Measurements from ENCODE around the gene SH3BP2. TPM values are rescaled to one million over a fixed set of nuclear protein-coding genes. Genes with fewer than 3 reads are reported as not detected.

SH3BP2 gene
- total RNA-seq, 2 experiments from 2014 or later: 10.9 to 31.6 TPM

- no peak for DNase-seq (ENCODE audit: low spot score)
- ChIA-PET CTCF (ENCODE audit: unreplicated experiment) (no interaction called here), POLR2A (interaction anchor here (0.6 to 0.8 kb wide), 3 partner anchors 15 to 205 kb away, joined by 3 to 4 read pairs (median 4); no protein-coding TSS in a partner anchor)
- no peaks in the 10 kb centered on the region for H3K9me2 ChIP-seq (ENCODE audit: insufficient read depth, low read length)
- intact Hi-C loops (cut with micrococcal nuclease; ENCODE audit: unreplicated experiment): no loop called here
- H3K4me3 ChIP-seq (ENCODE audit: low read depth, low read length, poor library complexity, severe bottlenecking): no peak overlapping the region
- TF ChIP-seq, protein P1, sequence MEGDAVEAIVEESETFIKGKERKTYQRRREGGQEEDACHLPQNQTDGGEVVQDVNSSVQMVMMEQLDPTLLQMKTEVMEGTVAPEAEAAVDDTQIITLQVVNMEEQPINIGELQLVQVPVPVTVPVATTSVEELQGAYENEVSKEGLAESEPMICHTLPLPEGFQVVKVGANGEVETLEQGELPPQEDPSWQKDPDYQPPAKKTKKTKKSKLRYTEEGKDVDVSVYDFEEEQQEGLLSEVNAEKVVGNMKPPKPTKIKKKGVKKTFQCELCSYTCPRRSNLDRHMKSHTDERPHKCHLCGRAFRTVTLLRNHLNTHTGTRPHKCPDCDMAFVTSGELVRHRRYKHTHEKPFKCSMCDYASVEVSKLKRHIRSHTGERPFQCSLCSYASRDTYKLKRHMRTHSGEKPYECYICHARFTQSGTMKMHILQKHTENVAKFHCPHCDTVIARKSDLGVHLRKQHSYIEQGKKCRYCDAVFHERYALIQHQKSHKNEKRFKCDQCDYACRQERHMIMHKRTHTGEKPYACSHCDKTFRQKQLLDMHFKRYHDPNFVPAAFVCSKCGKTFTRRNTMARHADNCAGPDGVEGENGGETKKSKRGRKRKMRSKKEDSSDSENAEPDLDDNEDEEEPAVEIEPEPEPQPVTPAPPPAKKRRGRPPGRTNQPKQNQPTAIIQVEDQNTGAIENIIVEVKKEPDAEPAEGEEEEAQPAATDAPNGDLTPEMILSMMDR (conservative IDR thresholded peaks at IDR 0.05; ENCODE audit: low read length): no peak
- no peak for TF ChIP-seq EZH2phosphoT487 (IDR thresholded peaks at IDR 0.05; ENCODE audit: borderline replicate concordance, low read depth, low read length)
- H3K4me1 ChIP-seq (ENCODE audit: insufficient read depth, low read length, poor library complexity, severe bottlenecking): no peaks in the 10 kb centered on the region
- H3K79me2 ChIP-seq (ENCODE audit: insufficient read depth, low read depth, low read length): no peaks in the 10 kb centered on the region
- no peak overlapping the region for H2AFZ ChIP-seq (ENCODE audit: low read length)
- no peaks in the 10 kb centered on the region for H4K20me1 ChIP-seq (ENCODE audit: insufficient read depth, low read length)
- H3K27ac ChIP-seq (ENCODE audit: low read depth, low read length, poor library complexity, severe bottlenecking): no peak overlapping the region
- no peak overlapping the region for H3K4me2 ChIP-seq (ENCODE audit: low read length)
- peaks cover 39% of the 10 kb centered on the region for H3K36me3 ChIP-seq (ENCODE audit: insufficient read depth, low read length)
- no TSS peak for BruUV-seq (replicated peaks)
- H3K9me3 ChIP-seq (ENCODE audit: low read length): no peaks in the 10 kb centered on the region
Measured at GRCh38 chr4:2886622-2887021, 93.7 kb downstream of the SH3BP2 start.

DNA sequence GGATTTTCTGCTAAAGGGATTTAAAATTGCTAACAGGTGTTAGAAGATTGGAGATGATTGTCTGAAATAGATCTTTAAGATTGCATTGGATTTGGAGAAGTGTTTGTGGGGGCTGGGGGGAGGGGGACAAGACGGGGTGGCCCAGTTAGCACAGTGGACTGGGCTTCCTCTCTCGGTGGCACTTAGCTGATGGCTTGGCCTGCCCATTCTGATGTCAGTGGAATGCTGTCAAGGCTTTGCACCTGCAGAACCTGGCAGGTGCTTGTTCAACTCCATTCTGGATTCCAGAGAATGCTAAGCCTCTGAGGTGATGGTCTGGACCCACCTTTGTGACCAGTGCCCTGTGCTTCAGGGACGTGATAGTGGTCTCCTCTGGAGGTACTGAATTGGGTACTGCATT is 94.5 kb downstream of the SH3BP2 start:
- H3K79me2 ChIP-seq (ENCODE audit: insufficient read depth, low read depth, low read length): no peaks in the 10 kb centered on the region
- H3K4me1 ChIP-seq (ENCODE audit: insufficient read depth, low read length, poor library complexity, severe bottlenecking): no peaks in the 10 kb centered on the region
- no TSS peak for BruUV-seq (replicated peaks)
- intact Hi-C loops (cut with micrococcal nuclease; ENCODE audit: unreplicated experiment): no loop called here
- H4K20me1 ChIP-seq (ENCODE audit: insufficient read depth, low read length): no peaks in the 10 kb centered on the region
- peaks cover 33% of the 10 kb centered on the region for H3K36me3 ChIP-seq (ENCODE audit: insufficient read depth, low read length)
- no peak overlapping the region for H3K4me3 ChIP-seq (ENCODE audit: low read depth, low read length, poor library complexity, severe bottlenecking)
- H3K27ac ChIP-seq (ENCODE audit: low read depth, low read length, poor library complexity, severe bottlenecking): no peak overlapping the region
- TF ChIP-seq, protein P1 (conservative IDR thresholded peaks at IDR 0.05; ENCODE audit: low read length): no peak
- TF ChIP-seq EZH2phosphoT487 (IDR thresholded peaks at IDR 0.05; ENCODE audit: borderline replicate concordance, low read depth, low read length): no peak
- no peak for DNase-seq (ENCODE audit: low spot score)
- no peaks in the 10 kb centered on the region for H3K9me2 ChIP-seq (ENCODE audit: insufficient read depth, low read length)
- ChIA-PET CTCF (ENCODE audit: unreplicated experiment) (no interaction called here), POLR2A (no interaction called here)
- H3K9me3 ChIP-seq (ENCODE audit: low read length): no peaks in the 10 kb centered on the region
- no peak overlapping the region for H3K4me2 ChIP-seq (ENCODE audit: low read length)
- H2AFZ ChIP-seq (ENCODE audit: low read length): no peak overlapping the region

DNA sequence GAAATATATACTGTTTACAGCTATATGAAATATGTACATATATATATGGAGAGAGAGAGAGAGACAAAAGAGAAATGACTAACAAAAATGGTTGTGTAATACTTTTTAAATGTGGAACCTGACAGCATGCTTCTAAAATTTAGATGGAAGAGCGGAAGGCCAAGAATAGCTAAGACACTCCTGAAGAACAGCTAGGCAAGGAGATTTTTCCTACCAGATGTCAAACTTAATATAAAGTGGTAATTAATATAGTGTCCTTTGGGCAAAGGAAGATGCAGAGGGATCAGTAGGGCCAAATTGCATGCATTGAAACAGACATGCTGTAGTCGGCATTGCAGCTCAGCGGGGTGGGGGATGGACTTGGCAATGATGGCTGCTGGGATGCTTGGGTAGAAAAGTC is 96.0 kb downstream of the SH3BP2 start:
- CTCF ChIA-PET (ENCODE audit: unreplicated experiment): no interaction called here
- TF ChIP-seq, protein P1 (conservative IDR thresholded peaks at IDR 0.05; ENCODE audit: low read length): no peak
- no peak for TF ChIP-seq EZH2phosphoT487 (IDR thresholded peaks at IDR 0.05; ENCODE audit: borderline replicate concordance, low read depth, low read length)
- no TSS peak for BruUV-seq (replicated peaks)
- Histone ChIP-seq H2AFZ (ENCODE audit: low read length) (no peak overlapping the region), H3K4me3 (ENCODE audit: low read depth, low read length, poor library complexity, severe bottlenecking) (no peak overlapping the region), H3K9me3 (ENCODE audit: low read length) (no peaks in the 10 kb centered on the region), H3K36me3 (ENCODE audit: insufficient read depth, low read length) (peaks cover 26% of the 10 kb centered on the region), H4K20me1 (ENCODE audit: insufficient read depth, low read length) (no peaks in the 10 kb centered on the region), H3K9me2 (ENCODE audit: insufficient read depth, low read length) (no peaks in the 10 kb centered on the region), H3K4me1 (ENCODE audit: insufficient read depth, low read length, poor library complexity, severe bottlenecking) (no peaks in the 10 kb centered on the region), H3K4me2 (ENCODE audit: low read length) (no peak overlapping the region), H3K27ac (ENCODE audit: low read depth, low read length, poor library complexity, severe bottlenecking) (no peak overlapping the region), H3K79me2 (ENCODE audit: insufficient read depth, low read depth, low read length) (no peaks in the 10 kb centered on the region)
- intact Hi-C loops (cut with micrococcal nuclease; ENCODE audit: unreplicated experiment): no loop called here
- no peak for DNase-seq (ENCODE audit: low spot score)
- POLR2A ChIA-PET: interaction anchor here (1.1 kb wide), 1 partner anchor 27 kb away, joined by 3 read pairs; no protein-coding TSS in a partner anchor

Other genes starting within 250 kb of the SH3BP2 start
- 32.1 TPM in 2 replicates for gene TNIP2, start 36.7 kb upstream of the SH3BP2 start, total RNA-seq (2014; rRNA removed; shearing (Covaris generic))
- gene TNIP2, start 36.7 kb upstream of the SH3BP2 start, total RNA-seq (2022): 26.2 and 28.3 TPM in 2 replicates
- gene ADD1, start 50.8 kb downstream of the SH3BP2 start, total RNA-seq (2014; rRNA removed; shearing (Covaris generic)): 77.1 and 85.3 TPM in 2 replicates
- 108 TPM in 2 replicates for gene ADD1, start 50.8 kb downstream of the SH3BP2 start, total RNA-seq (2022)
- 31.7 and 35.9 TPM in 2 replicates for gene NOP14, start 170.3 kb downstream of the SH3BP2 start, total RNA-seq (2014; rRNA removed; shearing (Covaris generic))
- gene NOP14, start 170.3 kb downstream of the SH3BP2 start, total RNA-seq (2022): 56.7 and 66.2 TPM in 2 replicates
- gene GRK4, start 170.5 kb downstream of the SH3BP2 start, total RNA-seq (2014; rRNA removed; shearing (Covaris generic)): 5.3 and 6.5 TPM in 2 replicates
- gene GRK4, start 170.5 kb downstream of the SH3BP2 start, total RNA-seq (2022): 8.9 and 9.1 TPM in 2 replicates

All from OCI-LY7 (cell line).